ENCODE measurements around the gene CTNNA3. TPM values are rescaled to one million over a fixed set of nuclear protein-coding genes. Genes with fewer than 3 reads are reported as not detected.

The CTNNA3 gene
- total RNA-seq, 2 donors from 2014 or later = 0.37 to 1.1 TPM

DNA sequence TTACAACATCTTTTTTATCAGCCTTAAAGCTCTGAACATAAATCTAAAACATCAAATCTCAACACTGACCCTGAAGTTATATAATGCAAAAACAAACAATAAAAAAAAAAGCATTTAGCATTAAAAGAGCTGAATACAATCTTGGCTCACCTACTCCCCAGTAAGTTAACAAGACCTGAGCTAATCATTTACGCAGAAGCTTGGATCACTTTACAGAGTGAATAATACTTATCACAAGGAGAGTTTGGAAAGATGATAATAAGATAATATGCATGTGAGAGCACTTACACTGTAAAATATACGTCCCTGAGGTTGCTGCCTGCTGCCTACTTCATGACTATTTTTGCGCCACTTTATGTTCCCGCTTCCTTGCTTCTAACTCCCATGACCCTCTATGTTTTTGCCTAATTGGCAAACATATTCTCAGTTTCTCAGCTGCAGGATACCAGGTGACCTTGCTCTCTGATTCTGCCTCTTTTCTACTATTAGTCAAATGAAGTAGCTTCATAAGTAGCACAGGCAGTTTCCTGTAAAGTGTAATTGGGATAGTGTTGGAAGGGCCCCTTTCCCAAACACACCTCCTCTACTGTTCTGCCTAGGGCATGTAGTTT, 436.6 kb downstream of the CTNNA3 start:
- H3K36me3 ChIP-seq = no peaks in the 10 kb centered on the region
- DNase-seq = peak; percentile 21
- TF ChIP-seq, protein P1, sequence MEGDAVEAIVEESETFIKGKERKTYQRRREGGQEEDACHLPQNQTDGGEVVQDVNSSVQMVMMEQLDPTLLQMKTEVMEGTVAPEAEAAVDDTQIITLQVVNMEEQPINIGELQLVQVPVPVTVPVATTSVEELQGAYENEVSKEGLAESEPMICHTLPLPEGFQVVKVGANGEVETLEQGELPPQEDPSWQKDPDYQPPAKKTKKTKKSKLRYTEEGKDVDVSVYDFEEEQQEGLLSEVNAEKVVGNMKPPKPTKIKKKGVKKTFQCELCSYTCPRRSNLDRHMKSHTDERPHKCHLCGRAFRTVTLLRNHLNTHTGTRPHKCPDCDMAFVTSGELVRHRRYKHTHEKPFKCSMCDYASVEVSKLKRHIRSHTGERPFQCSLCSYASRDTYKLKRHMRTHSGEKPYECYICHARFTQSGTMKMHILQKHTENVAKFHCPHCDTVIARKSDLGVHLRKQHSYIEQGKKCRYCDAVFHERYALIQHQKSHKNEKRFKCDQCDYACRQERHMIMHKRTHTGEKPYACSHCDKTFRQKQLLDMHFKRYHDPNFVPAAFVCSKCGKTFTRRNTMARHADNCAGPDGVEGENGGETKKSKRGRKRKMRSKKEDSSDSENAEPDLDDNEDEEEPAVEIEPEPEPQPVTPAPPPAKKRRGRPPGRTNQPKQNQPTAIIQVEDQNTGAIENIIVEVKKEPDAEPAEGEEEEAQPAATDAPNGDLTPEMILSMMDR (IDR thresholded peaks at IDR 0.05) = no peak
- intact Hi-C loops (cut with DNase I) = no loop called here
- H3K4me1 ChIP-seq = no peaks in the 10 kb centered on the region
- peaks cover 5% of the 10 kb centered on the region for H3K27me3 ChIP-seq
- no peak overlapping the region for H3K27ac ChIP-seq
- no peaks in the 10 kb centered on the region for H3K9me3 ChIP-seq
- no peak overlapping the region for H3K9ac ChIP-seq (ENCODE audit: low read depth in 2 of 2, low read length in 2 of 2)
- no peak overlapping the region for H3K4me3 ChIP-seq

GRCh38 chr10:67257427-67258144, 438.4 kb downstream of the CTNNA3 start:
- Histone ChIP-seq H3K36me3 (no peaks in the 10 kb centered on the region), H3K27ac (no peak overlapping the region), H3K27me3 (peaks cover 12% of the 10 kb centered on the region), H3K9ac (ENCODE audit: low read depth in 2 of 2, low read length in 2 of 2) (no peak overlapping the region), H3K9me3 (no peaks in the 10 kb centered on the region), H3K4me3 (no peak overlapping the region), H3K4me1 (no peaks in the 10 kb centered on the region)
- intact Hi-C loops (cut with DNase I) = no loop called here
- no peak for DNase-seq
- TF ChIP-seq, protein P1 (IDR thresholded peaks at IDR 0.05) = no peak

GRCh38 chr10:67257018-67257417, 439.0 kb downstream of the CTNNA3 start:
- Histone ChIP-seq H3K36me3 (no peaks in the 10 kb centered on the region), H3K9me3 (no peaks in the 10 kb centered on the region), H3K27ac (no peak overlapping the region), H3K4me3 (no peak overlapping the region), H3K9ac (ENCODE audit: low read depth in 2 of 2, low read length in 2 of 2) (no peak overlapping the region), H3K27me3 (peaks cover 12% of the 10 kb centered on the region), H3K4me1 (no peaks in the 10 kb centered on the region)
- DNase-seq = no peak
- TF ChIP-seq, protein P1 (IDR thresholded peaks at IDR 0.05) = no peak
- intact Hi-C loops (cut with DNase I) = no loop called here

- H3K4me3 ChIP-seq = no peak overlapping the region
- no peaks in the 10 kb centered on the region for H3K4me1 ChIP-seq
- H3K9ac ChIP-seq (ENCODE audit: low read depth in 2 of 2, low read length in 2 of 2) = no peak overlapping the region
- no peaks in the 10 kb centered on the region for H3K9me3 ChIP-seq
- no peak overlapping the region for H3K27ac ChIP-seq
- peaks cover 18% of the 10 kb centered on the region for H3K27me3 ChIP-seq
- intact Hi-C loops (cut with DNase I) = no loop called here
- no peaks in the 10 kb centered on the region for H3K36me3 ChIP-seq
- TF ChIP-seq, protein P1 (IDR thresholded peaks at IDR 0.05) = no peak
- no peak for DNase-seq
Measured at GRCh38 chr10:67250686-67251085, 445.3 kb downstream of the CTNNA3 start.

- no peak overlapping the region for H3K9ac ChIP-seq (ENCODE audit: low read depth in 2 of 2, low read length in 2 of 2)
- DNase-seq = no peak
- intact Hi-C loops (cut with DNase I) = no loop called here
- peaks cover 5% of the 10 kb centered on the region for H3K27me3 ChIP-seq
- no peaks in the 10 kb centered on the region for H3K36me3 ChIP-seq
- no peaks in the 10 kb centered on the region for H3K4me1 ChIP-seq
- TF ChIP-seq, protein P1 (IDR thresholded peaks at IDR 0.05) = no peak
- H3K9me3 ChIP-seq = no peaks in the 10 kb centered on the region
- H3K27ac ChIP-seq = no peak overlapping the region
- H3K4me3 ChIP-seq = no peak overlapping the region
Measured at GRCh38 chr10:67246066-67246555, 449.9 kb downstream of the CTNNA3 start.

Measured in colonic mucosa (tissue), 4 donors.